Tibial nerve (tissue), 4 donors: Measurements from ENCODE around the gene TBC1D21. TPM values are rescaled to one million over a fixed set of nuclear protein-coding genes. Genes with fewer than 3 reads are reported as not detected.

ENCODE experiments used
- DNase-seq, 2 donors: peaks; one replicate each; pipeline ENCODE4 v3.0.0-alpha.2; 2019; ENCODE audit warnings: low spot score in 2 of 2
- H3K27ac ChIP-seq, 4 donors: fragments of 200-600 bp; sonication (generic) in 3 of 4; one replicate each; pipeline ENCODE4 v1.5.1; 2017 to 2019; ENCODE audit warnings: mild to moderate bottlenecking in 1 of 4
- H3K27me3 ChIP-seq, 2 donors: fragments of 200-600 bp; sonication (generic) in 1 of 2; one replicate each; pipeline versions ENCODE4 v1.5.1 to v1.6.0; 2017 to 2019
- H3K36me3 ChIP-seq, 3 donors: fragments of 200-600 bp; sonication (generic); one replicate each; pipeline ENCODE4 v1.5.1; 2018 to 2019
- H3K4me1 ChIP-seq, 4 donors: fragments of 200-600 bp; sonication (generic) in 3 of 4; one replicate each; pipeline ENCODE4 v1.5.1; 2017 to 2019
- H3K4me3 ChIP-seq, 4 donors: fragments of 200-600 bp; sonication (generic) in 3 of 4; one replicate each; pipeline ENCODE4 v1.5.1; 2017 to 2019; ENCODE audit warnings: mild to moderate bottlenecking in 1 of 4, moderate library complexity in 1 of 4
- H3K9me3 ChIP-seq, 4 donors: fragments of 200-600 bp; sonication (generic) in 3 of 4; one replicate each; pipeline ENCODE4 v1.5.1; 2017 to 2019
- EP300 ChIP-seq, 2 donors: sonication (generic); formaldehyde crosslinking; IDR thresholded peaks; one replicate each; pipeline ENCODE4 v1.6.1; 2017; ENCODE audit warnings: antibody characterized with exemption in 2 of 2, mild to moderate bottlenecking in 1 of 2
- POLR2A ChIP-seq, 2 donors: fragments of 450-650 bp; IDR thresholded peaks; one replicate each; pipeline ENCODE4 v1.6.1; 2017; ENCODE audit warnings: antibody characterized with exemption in 2 of 2, mild to moderate bottlenecking in 2 of 2, moderate library complexity in 2 of 2
- WGBS, 2 donors: methylation state at CpG; one replicate each; pipeline ENCODE4 v1.1.5; 2018; 5-methylcytosine and 5-hydroxymethylcytosine counted together
- total RNA-seq, 4 donors: library from RNA; depleted of rRNA; stranded (reverse); fragments of >200 nt; gene quantifications; one replicate each; pipeline ENCODE4 v1.1.0, GENCODE V29; 2016
- TF ChIP-seq, protein P1 (sequence below), 5 experiments: fragments of 200-600 bp in 3 of 5; fragments of 450-650 bp in 2 of 5; sonication (generic) in 3 of 5; IDR thresholded peaks; one replicate each; pipeline ENCODE4 v1.5.1; 2016 to 2019; ENCODE audit warnings: antibody characterized with exemption in 5 of 5, mild to moderate bottlenecking in 3 of 5, moderate library complexity in 2 of 5

Gene TBC1D21
- total RNA-seq, 4 donors from 2014 or later: not detected

DNA sequence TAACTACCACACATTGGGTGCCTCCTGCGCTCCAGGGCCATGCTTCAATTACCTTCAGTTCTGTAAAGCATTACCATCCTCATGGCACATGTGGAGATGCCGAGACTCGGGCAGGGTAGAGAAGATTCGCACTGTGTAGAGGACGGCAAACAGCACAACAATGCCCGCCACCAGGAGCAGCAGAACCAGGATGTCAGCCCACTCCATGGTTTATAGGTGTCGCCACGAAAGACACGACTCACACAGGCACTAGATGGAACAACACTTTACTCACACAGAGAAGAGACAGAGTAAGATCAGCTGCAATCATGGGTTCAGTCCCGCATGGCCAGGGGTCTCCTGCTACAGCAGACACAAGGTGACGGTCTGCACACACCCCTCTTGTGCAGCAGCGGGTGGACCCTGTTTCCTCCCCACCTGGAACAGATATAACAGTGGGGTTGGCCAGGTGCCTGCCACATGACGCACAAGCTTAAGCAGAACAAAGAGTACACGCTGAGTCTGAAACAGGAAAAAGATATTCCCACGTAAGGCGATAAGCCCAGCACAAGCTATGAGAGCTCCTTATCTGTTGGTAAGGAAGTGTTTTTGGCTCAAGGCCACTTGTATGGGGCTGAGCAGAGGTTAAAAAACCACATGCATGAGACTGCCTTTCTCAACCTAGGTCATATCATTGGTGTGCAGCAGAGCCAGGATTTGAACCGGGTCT is 2.5 kb upstream of the TBC1D21 start:
- peak in 1 of 2 donors; percentile 56 for TF ChIP-seq EP300 (IDR thresholded peaks at IDR 0.05)
- TF ChIP-seq POLR2A (IDR thresholded peaks at IDR 0.05): no peak
- no peak for DNase-seq
- H3K27me3 ChIP-seq: peaks cover 0 to 40% of the 10 kb centered on the region in 2 donors
- WGBS, 2 donors: 67 to 72% methylated on average over 17 of the region's 17 CpGs
- H3K9me3 ChIP-seq: peaks cover 0 to 7% (median 0%) of the 10 kb centered on the region in 4 donors
- H3K4me1 ChIP-seq: no peaks in the 10 kb centered on the region
- H3K27ac ChIP-seq: no peak overlapping the region
- no peaks in the 10 kb centered on the region for H3K36me3 ChIP-seq
- H3K4me3 ChIP-seq: no peak overlapping the region

DNA sequence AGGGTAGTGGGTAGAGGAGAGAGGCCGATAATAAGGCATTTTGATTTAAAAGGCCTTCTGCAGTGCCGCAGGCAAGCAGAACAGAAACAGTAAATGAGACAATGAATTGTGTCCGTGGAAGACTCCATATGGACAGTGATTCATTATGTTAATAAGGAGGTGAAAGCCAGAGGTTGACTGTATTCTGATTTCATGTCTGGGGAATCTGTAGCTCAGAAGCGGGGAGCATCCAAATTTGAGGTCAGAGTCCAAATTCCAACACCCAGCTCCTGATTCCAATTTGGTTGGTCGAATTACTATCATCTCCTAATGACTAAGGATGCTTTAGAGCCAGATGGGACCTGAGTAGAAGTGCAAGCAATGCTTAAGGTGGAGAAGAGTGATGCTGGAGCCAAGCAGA is 1.0 kb upstream of the TBC1D21 start:
- no peak for TF ChIP-seq POLR2A (IDR thresholded peaks at IDR 0.05)
- H3K4me3 ChIP-seq: no peak overlapping the region
- H3K4me1 ChIP-seq: no peaks in the 10 kb centered on the region
- 51 to 64% methylated on average over 5 of the region's 5 CpGs for WGBS, 2 donors
- H3K36me3 ChIP-seq: no peaks in the 10 kb centered on the region
- DNase-seq: no peak
- no peak overlapping the region for H3K27ac ChIP-seq
- H3K27me3 ChIP-seq: peaks cover 0 to 32% of the 10 kb centered on the region in 2 donors
- peaks cover 0 to 7% (median 0%) of the 10 kb centered on the region in 4 donors for H3K9me3 ChIP-seq

DNA sequence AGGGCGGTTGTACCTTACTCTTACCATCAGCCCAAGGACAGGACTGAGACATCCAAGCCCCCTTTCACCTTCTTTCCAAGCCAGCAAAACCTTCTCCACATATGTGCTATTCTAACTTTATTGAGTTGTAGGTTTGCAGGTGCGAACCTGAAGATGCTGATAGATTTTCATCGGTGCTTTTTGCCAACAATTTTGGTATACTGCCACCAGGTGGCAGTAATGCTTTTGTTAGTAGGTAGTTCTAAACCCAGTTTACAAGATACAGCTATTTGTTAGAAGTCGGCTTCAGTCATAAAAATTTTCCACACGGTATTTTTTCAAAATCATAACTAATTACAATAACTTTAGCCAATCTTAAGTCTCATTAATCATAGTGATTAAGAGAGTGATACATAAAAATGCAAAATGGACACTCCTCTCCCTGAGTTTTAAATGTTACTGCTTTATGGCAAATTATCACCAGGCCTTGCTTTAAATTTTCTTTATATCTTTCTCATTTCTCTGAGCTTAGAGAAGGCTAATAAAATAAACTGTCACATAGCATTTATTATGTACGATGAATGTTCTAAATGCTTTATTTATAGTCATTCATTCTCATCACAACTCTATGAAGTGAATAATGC is 636 bp downstream of the TBC1D21 start:
- WGBS, 2 donors: 33 to 35% methylated on average over 6 of the region's 6 CpGs
- H3K4me3 ChIP-seq: no peak overlapping the region
- TF ChIP-seq EP300 (IDR thresholded peaks at IDR 0.05) (no peak), POLR2A (IDR thresholded peaks at IDR 0.05) (no peak)
- TF ChIP-seq, protein P1, sequence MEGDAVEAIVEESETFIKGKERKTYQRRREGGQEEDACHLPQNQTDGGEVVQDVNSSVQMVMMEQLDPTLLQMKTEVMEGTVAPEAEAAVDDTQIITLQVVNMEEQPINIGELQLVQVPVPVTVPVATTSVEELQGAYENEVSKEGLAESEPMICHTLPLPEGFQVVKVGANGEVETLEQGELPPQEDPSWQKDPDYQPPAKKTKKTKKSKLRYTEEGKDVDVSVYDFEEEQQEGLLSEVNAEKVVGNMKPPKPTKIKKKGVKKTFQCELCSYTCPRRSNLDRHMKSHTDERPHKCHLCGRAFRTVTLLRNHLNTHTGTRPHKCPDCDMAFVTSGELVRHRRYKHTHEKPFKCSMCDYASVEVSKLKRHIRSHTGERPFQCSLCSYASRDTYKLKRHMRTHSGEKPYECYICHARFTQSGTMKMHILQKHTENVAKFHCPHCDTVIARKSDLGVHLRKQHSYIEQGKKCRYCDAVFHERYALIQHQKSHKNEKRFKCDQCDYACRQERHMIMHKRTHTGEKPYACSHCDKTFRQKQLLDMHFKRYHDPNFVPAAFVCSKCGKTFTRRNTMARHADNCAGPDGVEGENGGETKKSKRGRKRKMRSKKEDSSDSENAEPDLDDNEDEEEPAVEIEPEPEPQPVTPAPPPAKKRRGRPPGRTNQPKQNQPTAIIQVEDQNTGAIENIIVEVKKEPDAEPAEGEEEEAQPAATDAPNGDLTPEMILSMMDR (IDR thresholded peaks at IDR 0.05): peak; percentile 15 to 38 (median 17)
- no peak for DNase-seq
- no peaks in the 10 kb centered on the region for H3K4me1 ChIP-seq
- H3K9me3 ChIP-seq: peaks cover 0 to 7% (median 0%) of the 10 kb centered on the region in 4 donors
- no peak overlapping the region for H3K27ac ChIP-seq
- peaks cover 0 to 29% of the 10 kb centered on the region in 2 donors for H3K27me3 ChIP-seq
- H3K36me3 ChIP-seq: no peaks in the 10 kb centered on the region

DNA sequence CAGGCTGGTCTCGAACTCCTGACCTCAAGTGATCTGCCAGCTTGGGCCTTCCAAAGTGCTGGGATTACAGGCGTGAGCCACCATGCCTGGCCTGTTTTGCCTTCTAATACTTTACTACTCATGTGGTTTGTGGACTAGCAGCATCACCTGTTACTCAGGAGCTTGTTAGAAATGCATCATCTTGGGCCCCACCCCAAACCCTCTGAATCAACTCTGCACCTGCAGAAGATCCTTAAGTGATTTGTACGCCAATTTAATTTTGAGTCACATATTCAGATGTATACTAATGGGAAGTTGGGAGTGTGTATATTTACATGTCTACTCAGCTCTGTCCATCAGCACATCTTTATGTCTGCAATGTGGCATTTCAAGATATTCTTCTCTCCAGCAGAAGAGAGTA is 6.1 kb downstream of the TBC1D21 start:
- DNase-seq: no peak

DNA sequence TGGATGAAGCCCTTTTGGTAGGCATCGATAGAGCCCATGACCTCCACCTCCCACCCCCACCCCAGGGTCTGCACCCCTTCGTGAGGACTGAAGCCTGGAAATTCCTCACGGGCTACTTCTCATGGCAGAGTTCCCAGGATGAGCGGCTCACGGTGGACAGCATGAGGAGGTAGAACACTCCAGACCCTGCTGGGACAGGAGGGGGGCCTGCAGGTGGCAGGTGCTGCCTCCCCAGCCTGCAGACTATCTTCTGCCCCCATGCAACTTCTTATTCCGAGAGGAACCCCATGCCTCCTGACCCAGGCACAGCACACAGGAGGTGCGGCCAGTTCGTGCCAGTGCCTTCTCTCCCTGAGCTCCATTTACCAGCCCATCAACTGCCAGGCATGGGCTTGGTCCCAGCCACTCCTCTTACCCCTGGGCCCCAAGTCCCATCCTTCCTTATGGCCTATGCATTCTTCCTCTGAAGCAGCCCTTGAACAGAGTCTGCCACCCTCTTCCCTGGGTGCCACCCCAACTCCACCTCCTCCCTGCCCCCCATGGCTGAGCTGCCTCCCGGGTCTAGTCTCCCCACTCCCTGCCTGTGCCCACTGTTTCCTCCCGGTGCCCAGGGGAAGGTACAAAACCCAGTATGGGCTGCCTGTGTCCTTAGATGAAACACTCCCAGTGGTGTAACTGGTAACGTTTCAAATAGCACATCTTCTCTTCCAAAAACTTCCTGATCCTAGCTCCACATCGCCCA is 8.4 kb downstream of the TBC1D21 start:
- TF ChIP-seq, protein P1 (IDR thresholded peaks at IDR 0.05): no peak
- TF ChIP-seq POLR2A (IDR thresholded peaks at IDR 0.05): no peak
- TF ChIP-seq EP300 (IDR thresholded peaks at IDR 0.05): no peak
- Histone ChIP-seq H3K27me3 (no peaks in the 10 kb centered on the region), H3K36me3 (no peaks in the 10 kb centered on the region), H3K9me3 (no peaks in the 10 kb centered on the region), H3K4me1 (no peaks in the 10 kb centered on the region), H3K4me3 (no peak overlapping the region), H3K27ac (no peak overlapping the region)
- WGBS, 2 donors: 70 to 75% methylated on average over 11 to 12 of the region's 12 CpGs
- DNase-seq: no peak

More for the DNA sequence above, 6.1 kb downstream of the TBC1D21 start:
- H3K27ac ChIP-seq: no peak overlapping the region
- H3K36me3 ChIP-seq: no peaks in the 10 kb centered on the region
- WGBS, 2 donors: 51 to 87% methylated on average over 3 of the region's 3 CpGs
- H3K4me3 ChIP-seq: no peak overlapping the region
- TF ChIP-seq, protein P1 (IDR thresholded peaks at IDR 0.05): no peak
- TF ChIP-seq EP300 (IDR thresholded peaks at IDR 0.05): no peak
- no peak for TF ChIP-seq POLR2A (IDR thresholded peaks at IDR 0.05)
- no peaks in the 10 kb centered on the region for H3K4me1 ChIP-seq
- H3K9me3 ChIP-seq: no peaks in the 10 kb centered on the region
- H3K27me3 ChIP-seq: no peaks in the 10 kb centered on the region
